HG03439 (cell line): ENCODE data around the gene SLC22A3.

Experiments
- ATAC-seq: cut with Tn5 transposase; IDR thresholded peaks from one replicate; pipeline ENCODE4 v1.9.1; 2021; ENCODE audit warnings: mild to moderate bottlenecking, moderate library complexity; ENCODE audit not compliant: unreplicated experiment

The SLC22A3 gene

DNA sequence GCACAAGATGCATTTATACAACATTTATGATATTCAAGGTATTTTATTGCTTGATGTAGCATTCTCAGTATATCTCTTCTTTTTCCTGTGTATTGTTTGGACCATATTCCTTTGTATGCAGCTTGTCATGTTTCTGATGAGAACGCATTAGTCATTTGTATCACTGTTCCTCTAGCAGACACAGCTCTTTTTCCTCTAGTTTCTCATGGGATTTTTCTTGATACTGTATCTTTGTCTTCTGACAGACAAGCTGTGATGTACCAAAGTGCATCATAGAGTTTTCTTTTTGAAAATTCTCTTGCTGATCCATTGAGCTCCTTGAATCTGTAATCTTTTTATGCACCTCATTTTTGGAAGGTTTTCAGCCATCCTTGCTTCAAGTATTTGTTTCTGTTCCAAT, 140.9 kb downstream of the SLC22A3 start:
- no peak for ATAC-seq

DNA sequence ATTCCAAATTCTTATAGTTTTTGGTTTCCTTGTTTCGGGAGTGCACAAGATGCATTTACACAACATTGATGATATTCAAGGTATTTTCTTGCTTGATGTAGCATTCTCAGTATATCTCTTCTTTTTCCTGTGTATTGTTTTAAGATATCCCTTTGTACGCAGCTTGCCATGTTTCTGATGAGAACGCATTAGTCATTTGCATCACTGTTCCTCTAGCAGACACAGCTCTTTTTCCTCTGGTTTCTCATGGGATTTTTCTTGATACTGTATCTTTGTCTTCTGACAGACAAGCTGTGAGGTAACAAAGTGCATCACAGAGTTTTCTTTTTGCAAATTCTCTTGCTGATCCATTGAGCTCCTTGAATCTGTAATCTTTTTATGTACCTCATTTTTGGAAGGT, 146.4 kb downstream of the SLC22A3 start:
- no peak for ATAC-seq

- no peak for ATAC-seq
Observed at GRCh38 chr6:160500639-160501038, 152.5 kb downstream of the SLC22A3 start.
